ENCODE data around the gene CYP8B1.

DNA sequence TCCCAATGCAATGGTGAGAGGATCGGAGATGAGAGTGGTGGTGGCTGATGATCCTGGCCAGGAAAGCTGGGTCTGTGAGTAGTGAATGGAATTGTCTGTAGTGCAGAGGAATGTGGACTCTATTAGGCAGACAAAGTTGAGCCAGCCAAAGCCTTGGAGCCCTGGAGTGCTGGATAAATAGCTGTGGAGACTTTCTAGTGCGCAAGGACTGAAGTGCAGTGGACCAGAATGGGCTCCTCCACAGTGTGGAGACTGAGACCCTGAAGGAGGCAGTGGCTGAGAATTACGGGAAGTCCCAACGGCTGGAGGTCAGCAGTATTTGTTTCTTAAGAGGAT lies 31.1 kb upstream of the CYP8B1 start:
- TF ChIP-seq, protein P1, sequence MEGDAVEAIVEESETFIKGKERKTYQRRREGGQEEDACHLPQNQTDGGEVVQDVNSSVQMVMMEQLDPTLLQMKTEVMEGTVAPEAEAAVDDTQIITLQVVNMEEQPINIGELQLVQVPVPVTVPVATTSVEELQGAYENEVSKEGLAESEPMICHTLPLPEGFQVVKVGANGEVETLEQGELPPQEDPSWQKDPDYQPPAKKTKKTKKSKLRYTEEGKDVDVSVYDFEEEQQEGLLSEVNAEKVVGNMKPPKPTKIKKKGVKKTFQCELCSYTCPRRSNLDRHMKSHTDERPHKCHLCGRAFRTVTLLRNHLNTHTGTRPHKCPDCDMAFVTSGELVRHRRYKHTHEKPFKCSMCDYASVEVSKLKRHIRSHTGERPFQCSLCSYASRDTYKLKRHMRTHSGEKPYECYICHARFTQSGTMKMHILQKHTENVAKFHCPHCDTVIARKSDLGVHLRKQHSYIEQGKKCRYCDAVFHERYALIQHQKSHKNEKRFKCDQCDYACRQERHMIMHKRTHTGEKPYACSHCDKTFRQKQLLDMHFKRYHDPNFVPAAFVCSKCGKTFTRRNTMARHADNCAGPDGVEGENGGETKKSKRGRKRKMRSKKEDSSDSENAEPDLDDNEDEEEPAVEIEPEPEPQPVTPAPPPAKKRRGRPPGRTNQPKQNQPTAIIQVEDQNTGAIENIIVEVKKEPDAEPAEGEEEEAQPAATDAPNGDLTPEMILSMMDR (IDR thresholded peaks at IDR 0.05) = no peak
- no peak for TF ChIP-seq POLR2A (IDR thresholded peaks at IDR 0.05)

Measured in stomach (tissue), 4 donors.